GM23338 (cell line): Measurements from ENCODE around the gene CHCHD10. TPM values are rescaled to one million over a fixed set of nuclear protein-coding genes. Genes with fewer than 3 reads are reported as not detected.
A peak's percentile ranks its signal among the peaks of the same experiment; 100 is the strongest.

Source experiments
- ATAC-seq: fragments of 200-7000 bp; cut with Tn5 transposase; 3 replicates; pipeline ENCODE4 v1.9.1; 2020
- DNase-seq: peaks from one replicate; pipeline ENCODE4 v3.0.0-alpha.2; 2015; ENCODE audit warnings: low spot score
- H2AFZ ChIP-seq: fragments of 200-600 bp; sonication (generic); 2 replicates; pipeline ENCODE4 v1.8.0; 2016; ENCODE audit warnings: antibody characterized with exemption, mild to moderate bottlenecking, moderate library complexity
- H3F3A ChIP-seq: fragments of 200-600 bp; sonication (generic); replicated peaks from 2 replicates; pipeline ENCODE4 v1.8.0; 2017; ENCODE audit warnings: antibody characterized with exemption, mixed run types, low read depth
- H3K27ac ChIP-seq: fragments of 200-600 bp; sonication (generic); 2 replicates; pipeline ENCODE4 v1.6.1; 2016; ENCODE audit warnings: low read depth
- H3K27me3 ChIP-seq: fragments of 200-600 bp; sonication (generic); 2 replicates; pipeline ENCODE4 v1.8.0; 2016; ENCODE audit warnings: mild to moderate bottlenecking, mixed run types, moderate library complexity; ENCODE audit not compliant: insufficient read depth
- H3K36me3 ChIP-seq: fragments of 200-600 bp; sonication (generic); 2 replicates; pipeline ENCODE4 v1.8.0; 2016; ENCODE audit warnings: mild to moderate bottlenecking; ENCODE audit not compliant: insufficient read depth
- H3K4me1 ChIP-seq: fragments of 200-600 bp; sonication (generic); 2 replicates; pipeline ENCODE4 v1.8.0; 2016; ENCODE audit warnings: mild to moderate bottlenecking, moderate library complexity; ENCODE audit not compliant: insufficient read depth
- H3K4me2 ChIP-seq: fragments of 200-600 bp; sonication (generic); 2 replicates; pipeline ENCODE4 v1.7.1; 2017; ENCODE audit warnings: mixed run types
- H3K4me3 ChIP-seq: fragments of 200-600 bp; sonication (generic); 2 replicates; pipeline ENCODE4 v1.6.1; 2016; ENCODE audit warnings: mixed run types
- H3K79me2 ChIP-seq: fragments of 200-600 bp; sonication (generic); replicated peaks from 2 replicates; pipeline ENCODE4 v1.8.0; 2017; ENCODE audit warnings: mild to moderate bottlenecking; ENCODE audit not compliant: insufficient read depth
- H3K9me2 ChIP-seq: fragments of 200-600 bp; sonication (generic); 2 replicates; pipeline ENCODE4 v1.8.0; 2017; ENCODE audit not compliant: insufficient read depth
- H4K20me1 ChIP-seq: fragments of 200-600 bp; sonication (generic); replicated peaks from 2 replicates; pipeline ENCODE4 v1.8.0; 2017; ENCODE audit warnings: mild to moderate bottlenecking; ENCODE audit not compliant: insufficient read depth
- H3K27ac Mint-ChIP-seq: 2 replicates; pipeline ENCODE4 v1.8.0; 2020; ENCODE audit warnings: inconsistent platforms, mild to moderate bottlenecking, moderate library complexity, mixed read lengths
- H3K27me3 Mint-ChIP-seq: 3 replicates; pipeline ENCODE4 v1.8.0; 2022; ENCODE audit warnings: low read depth, mild to moderate bottlenecking, moderate library complexity, mixed read lengths, inconsistent platforms; ENCODE audit not compliant: insufficient read depth, poor library complexity
- H3K36me3 Mint-ChIP-seq: 3 replicates; pipeline ENCODE4 v1.8.0; 2021; ENCODE audit warnings: low read depth, mild to moderate bottlenecking, inconsistent platforms, moderate library complexity, mixed read lengths
- H3K4me1 Mint-ChIP-seq: 3 replicates; pipeline ENCODE4 v1.8.0; 2020; ENCODE audit warnings: mild to moderate bottlenecking, inconsistent platforms, mixed read lengths
- H3K4me3 Mint-ChIP-seq: 3 replicates; pipeline ENCODE4 v1.8.0; 2021; ENCODE audit warnings: moderate library complexity, mild to moderate bottlenecking, inconsistent platforms, mixed read lengths
- H3K9me3 Mint-ChIP-seq: 3 replicates; pipeline ENCODE4 v1.8.0; 2020; ENCODE audit warnings: moderate library complexity, mild to moderate bottlenecking, inconsistent platforms, mixed read lengths
- CREB1 ChIP-seq: fragments of 250-450 bp; sonication (Bioruptor Pico); IDR thresholded peaks from 2 replicates; pipeline ENCODE4 v1.5.0; 2020; ENCODE audit warnings: low read depth, mild to moderate bottlenecking, moderate library complexity
- EZH2 ChIP-seq: fragments of 200-600 bp; sonication (generic); IDR thresholded peaks from one replicate; pipeline ENCODE4 v1.8.0; 2017; ENCODE audit warnings: antibody characterized with exemption, mild to moderate bottlenecking, low read depth; ENCODE audit not compliant: unreplicated experiment
- EZH2phosphoT487 ChIP-seq: fragments of 200-600 bp; sonication (generic); IDR thresholded peaks from one replicate; pipeline ENCODE4 v1.8.1; 2018; ENCODE audit warnings: antibody characterized with exemption; ENCODE audit not compliant: unreplicated experiment
- JUNB ChIP-seq: IDR thresholded peaks from one replicate; pipeline ENCODE4 v1.6.1; 2016; ENCODE audit warnings: antibody characterized with exemption; ENCODE audit not compliant: unreplicated experiment
- NANOG ChIP-seq: IDR thresholded peaks from 2 replicates; pipeline ENCODE4 v1.6.1; 2016; ENCODE audit warnings: antibody characterized with exemption, borderline replicate concordance
- POLR2AphosphoS5 ChIP-seq: IDR thresholded peaks from 2 replicates; pipeline ENCODE4 v1.6.1; 2016; ENCODE audit warnings: antibody characterized with exemption, low read depth
- STAT1 ChIP-seq: IDR thresholded peaks from one replicate; pipeline ENCODE4 v1.6.1; 2016; ENCODE audit warnings: antibody characterized with exemption; ENCODE audit not compliant: unreplicated experiment
- ZNF114 ChIP-seq: fragments of 250-450 bp; sonication (Bioruptor Pico); IDR thresholded peaks from 2 replicates; pipeline ENCODE4 v1.5.0; 2020; ENCODE audit warnings: mild to moderate bottlenecking, moderate library complexity
- ZNF331 ChIP-seq: fragments of 250-450 bp; sonication (Bioruptor Pico); IDR thresholded peaks from 2 replicates; pipeline ENCODE4 v1.5.0; 2020; ENCODE audit warnings: low read depth, mild to moderate bottlenecking, moderate library complexity
- polyA plus RNA-seq: library from polyadenylated mRNA; unstranded; fragments of >200 nt; fragmentation: Nextera tagmentation; extraction: Ambion mirVana; gene quantifications from 2 replicates; pipeline ENCODE4 v1.2.1, GENCODE V29; 2016
- total RNA-seq: library from RNA; depleted of rRNA; stranded (reverse); fragments of >200 nt; shearing (Covaris generic); gene quantifications from 2 replicates; pipeline ENCODE4 v1.2.3, GENCODE V29; 2014
- TF ChIP-seq, protein P1 (sequence below): IDR thresholded peaks from 2 replicates; pipeline ENCODE4 v1.6.1; 2016; ENCODE audit warnings: antibody characterized with exemption
- TF ChIP-seq, protein P2 (sequence below): IDR thresholded peaks from one replicate; pipeline ENCODE4 v1.6.1; 2018; ENCODE audit warnings: antibody characterized with exemption; ENCODE audit not compliant: unreplicated experiment
- TF ChIP-seq, protein P3 (sequence below): fragments of 250-450 bp; sonication (Bioruptor Pico); IDR thresholded peaks from 2 replicates; pipeline ENCODE4 v1.5.0; 2020; ENCODE audit warnings: mild to moderate bottlenecking, moderate library complexity
- TF ChIP-seq, protein P4 (sequence below), 2 experiments: fragments of 200-600 bp in 1 of 2; sonication (generic) in 1 of 2; conservative IDR thresholded peaks; 2 replicates each; pipeline versions ENCODE4 v1.5.1 to v1.6.1; 2016 to 2017; ENCODE audit warnings: antibody characterized with exemption in 2 of 2, low read depth in 2 of 2, mild to moderate bottlenecking in 2 of 2, moderate library complexity in 1 of 2

Gene CHCHD10
- total and polyA plus RNA-seq, 2 experiments from 2014 or later = 11.4 to 101 TPM

DNA sequence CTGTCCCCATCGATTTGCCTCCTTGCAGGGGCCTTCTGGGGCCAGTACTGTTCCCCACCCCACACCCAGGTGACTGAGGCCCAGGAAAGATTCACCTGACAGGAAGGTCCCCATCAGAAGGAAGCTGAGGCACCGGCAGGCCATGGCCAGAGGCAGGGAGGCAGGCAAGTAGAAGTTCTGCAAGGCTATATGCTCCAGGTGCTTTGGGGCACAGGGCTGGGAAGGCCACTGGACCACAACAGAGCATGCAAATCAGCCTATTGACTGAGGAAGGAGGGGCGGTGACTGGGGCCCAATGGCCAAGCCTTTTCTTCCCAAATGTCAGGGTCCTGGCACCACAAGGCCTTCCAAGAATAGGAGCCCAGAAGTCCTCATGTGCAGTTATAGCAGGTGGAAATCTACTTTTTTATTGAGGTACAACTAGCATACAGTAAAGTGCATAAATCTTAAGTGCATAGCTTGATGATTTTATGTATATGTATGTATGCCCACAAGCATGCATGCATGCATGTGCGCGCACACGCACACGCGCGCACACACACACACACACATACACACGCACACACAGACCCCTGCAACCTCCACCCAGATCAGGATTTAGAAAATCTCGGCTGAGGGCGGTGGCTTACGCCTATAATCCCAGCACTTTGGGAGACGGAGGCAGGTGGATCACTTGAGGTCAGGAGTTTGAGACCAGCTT, 13.4 kb downstream of the CHCHD10 start, which contains the start of gene VPREB3:
TSS of gene VPREB3 (minus strand) at position 206 of the 700 bp plus-strand sequence. CDS start at position 144, 62 bp downstream.
- no peak within 1 kb of the TSS for H3K4me3 ChIP-seq
- H3F3A ChIP-seq = 0 out of 2 replicates have a peak, but pooled peaks cover 5% of the 10 kb centered on the region
- H4K20me1 ChIP-seq = no peaks in the 10 kb centered on the region
- H3K79me2 ChIP-seq = no peaks in the 10 kb centered on the region
- TF ChIP-seq CREB1 (CRISPR knock-in tag) (no peak), POLR2AphosphoS5 (no peak), EZH2 (no peak), JUNB (no peak), ZNF331 (CRISPR knock-in tag) (no peak), EZH2phosphoT487 (no peak), STAT1 (no peak), NANOG (no peak), ZNF114 (CRISPR knock-in tag) (no peak)
- TF ChIP-seq, protein P1, sequence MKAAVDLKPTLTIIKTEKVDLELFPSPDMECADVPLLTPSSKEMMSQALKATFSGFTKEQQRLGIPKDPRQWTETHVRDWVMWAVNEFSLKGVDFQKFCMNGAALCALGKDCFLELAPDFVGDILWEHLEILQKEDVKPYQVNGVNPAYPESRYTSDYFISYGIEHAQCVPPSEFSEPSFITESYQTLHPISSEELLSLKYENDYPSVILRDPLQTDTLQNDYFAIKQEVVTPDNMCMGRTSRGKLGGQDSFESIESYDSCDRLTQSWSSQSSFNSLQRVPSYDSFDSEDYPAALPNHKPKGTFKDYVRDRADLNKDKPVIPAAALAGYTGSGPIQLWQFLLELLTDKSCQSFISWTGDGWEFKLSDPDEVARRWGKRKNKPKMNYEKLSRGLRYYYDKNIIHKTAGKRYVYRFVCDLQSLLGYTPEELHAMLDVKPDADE = no peak
- TF ChIP-seq, protein P2, sequence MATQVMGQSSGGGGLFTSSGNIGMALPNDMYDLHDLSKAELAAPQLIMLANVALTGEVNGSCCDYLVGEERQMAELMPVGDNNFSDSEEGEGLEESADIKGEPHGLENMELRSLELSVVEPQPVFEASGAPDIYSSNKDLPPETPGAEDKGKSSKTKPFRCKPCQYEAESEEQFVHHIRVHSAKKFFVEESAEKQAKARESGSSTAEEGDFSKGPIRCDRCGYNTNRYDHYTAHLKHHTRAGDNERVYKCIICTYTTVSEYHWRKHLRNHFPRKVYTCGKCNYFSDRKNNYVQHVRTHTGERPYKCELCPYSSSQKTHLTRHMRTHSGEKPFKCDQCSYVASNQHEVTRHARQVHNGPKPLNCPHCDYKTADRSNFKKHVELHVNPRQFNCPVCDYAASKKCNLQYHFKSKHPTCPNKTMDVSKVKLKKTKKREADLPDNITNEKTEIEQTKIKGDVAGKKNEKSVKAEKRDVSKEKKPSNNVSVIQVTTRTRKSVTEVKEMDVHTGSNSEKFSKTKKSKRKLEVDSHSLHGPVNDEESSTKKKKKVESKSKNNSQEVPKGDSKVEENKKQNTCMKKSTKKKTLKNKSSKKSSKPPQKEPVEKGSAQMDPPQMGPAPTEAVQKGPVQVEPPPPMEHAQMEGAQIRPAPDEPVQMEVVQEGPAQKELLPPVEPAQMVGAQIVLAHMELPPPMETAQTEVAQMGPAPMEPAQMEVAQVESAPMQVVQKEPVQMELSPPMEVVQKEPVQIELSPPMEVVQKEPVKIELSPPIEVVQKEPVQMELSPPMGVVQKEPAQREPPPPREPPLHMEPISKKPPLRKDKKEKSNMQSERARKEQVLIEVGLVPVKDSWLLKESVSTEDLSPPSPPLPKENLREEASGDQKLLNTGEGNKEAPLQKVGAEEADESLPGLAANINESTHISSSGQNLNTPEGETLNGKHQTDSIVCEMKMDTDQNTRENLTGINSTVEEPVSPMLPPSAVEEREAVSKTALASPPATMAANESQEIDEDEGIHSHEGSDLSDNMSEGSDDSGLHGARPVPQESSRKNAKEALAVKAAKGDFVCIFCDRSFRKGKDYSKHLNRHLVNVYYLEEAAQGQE = no peak
- TF ChIP-seq, protein P3, sequence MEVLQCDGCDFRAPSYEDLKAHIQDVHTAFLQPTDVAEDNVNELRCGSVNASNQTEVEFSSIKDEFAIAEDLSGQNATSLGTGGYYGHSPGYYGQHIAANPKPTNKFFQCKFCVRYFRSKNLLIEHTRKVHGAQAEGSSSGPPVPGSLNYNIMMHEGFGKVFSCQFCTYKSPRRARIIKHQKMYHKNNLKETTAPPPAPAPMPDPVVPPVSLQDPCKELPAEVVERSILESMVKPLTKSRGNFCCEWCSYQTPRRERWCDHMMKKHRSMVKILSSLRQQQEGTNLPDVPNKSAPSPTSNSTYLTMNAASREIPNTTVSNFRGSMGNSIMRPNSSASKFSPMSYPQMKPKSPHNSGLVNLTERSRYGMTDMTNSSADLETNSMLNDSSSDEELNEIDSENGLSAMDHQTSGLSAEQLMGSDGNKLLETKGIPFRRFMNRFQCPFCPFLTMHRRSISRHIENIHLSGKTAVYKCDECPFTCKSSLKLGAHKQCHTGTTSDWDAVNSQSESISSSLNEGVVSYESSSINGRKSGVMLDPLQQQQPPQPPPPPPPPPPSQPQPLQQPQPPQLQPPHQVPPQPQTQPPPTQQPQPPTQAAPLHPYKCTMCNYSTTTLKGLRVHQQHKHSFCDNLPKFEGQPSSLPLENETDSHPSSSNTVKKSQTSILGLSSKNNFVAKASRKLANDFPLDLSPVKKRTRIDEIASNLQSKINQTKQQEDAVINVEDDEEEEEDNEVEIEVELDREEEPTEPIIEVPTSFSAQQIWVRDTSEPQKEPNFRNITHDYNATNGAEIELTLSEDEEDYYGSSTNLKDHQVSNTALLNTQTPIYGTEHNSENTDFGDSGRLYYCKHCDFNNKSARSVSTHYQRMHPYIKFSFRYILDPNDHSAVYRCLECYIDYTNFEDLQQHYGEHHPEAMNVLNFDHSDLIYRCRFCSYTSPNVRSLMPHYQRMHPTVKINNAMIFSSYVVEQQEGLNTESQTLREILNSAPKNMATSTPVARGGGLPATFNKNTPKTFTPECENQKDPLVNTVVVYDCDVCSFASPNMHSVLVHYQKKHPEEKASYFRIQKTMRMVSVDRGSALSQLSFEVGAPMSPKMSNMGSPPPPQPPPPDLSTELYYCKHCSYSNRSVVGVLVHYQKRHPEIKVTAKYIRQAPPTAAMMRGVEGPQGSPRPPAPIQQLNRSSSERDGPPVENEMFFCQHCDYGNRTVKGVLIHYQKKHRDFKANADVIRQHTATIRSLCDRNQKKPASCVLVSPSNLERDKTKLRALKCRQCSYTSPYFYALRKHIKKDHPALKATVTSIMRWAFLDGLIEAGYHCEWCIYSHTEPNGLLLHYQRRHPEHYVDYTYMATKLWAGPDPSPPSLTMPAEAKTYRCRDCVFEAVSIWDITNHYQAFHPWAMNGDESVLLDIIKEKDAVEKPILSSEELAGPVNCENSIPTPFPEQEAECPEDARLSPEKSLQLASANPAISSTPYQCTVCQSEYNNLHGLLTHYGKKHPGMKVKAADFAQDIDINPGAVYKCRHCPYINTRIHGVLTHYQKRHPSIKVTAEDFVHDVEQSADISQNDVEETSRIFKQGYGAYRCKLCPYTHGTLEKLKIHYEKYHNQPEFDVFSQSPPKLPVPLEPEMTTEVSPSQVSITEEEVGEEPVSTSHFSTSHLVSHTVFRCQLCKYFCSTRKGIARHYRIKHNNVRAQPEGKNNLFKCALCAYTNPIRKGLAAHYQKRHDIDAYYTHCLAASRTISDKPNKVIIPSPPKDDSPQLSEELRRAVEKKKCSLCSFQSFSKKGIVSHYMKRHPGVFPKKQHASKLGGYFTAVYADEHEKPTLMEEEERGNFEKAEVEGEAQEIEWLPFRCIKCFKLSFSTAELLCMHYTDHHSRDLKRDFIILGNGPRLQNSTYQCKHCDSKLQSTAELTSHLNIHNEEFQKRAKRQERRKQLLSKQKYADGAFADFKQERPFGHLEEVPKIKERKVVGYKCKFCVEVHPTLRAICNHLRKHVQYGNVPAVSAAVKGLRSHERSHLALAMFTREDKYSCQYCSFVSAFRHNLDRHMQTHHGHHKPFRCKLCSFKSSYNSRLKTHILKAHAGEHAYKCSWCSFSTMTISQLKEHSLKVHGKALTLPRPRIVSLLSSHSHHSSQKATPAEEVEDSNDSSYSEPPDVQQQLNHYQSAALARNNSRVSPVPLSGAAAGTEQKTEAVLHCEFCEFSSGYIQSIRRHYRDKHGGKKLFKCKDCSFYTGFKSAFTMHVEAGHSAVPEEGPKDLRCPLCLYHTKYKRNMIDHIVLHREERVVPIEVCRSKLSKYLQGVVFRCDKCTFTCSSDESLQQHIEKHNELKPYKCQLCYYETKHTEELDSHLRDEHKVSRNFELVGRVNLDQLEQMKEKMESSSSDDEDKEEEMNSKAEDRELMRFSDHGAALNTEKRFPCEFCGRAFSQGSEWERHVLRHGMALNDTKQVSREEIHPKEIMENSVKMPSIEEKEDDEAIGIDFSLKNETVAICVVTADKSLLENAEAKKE (CRISPR knock-in tag) = no peak
- TF ChIP-seq, protein P4, sequence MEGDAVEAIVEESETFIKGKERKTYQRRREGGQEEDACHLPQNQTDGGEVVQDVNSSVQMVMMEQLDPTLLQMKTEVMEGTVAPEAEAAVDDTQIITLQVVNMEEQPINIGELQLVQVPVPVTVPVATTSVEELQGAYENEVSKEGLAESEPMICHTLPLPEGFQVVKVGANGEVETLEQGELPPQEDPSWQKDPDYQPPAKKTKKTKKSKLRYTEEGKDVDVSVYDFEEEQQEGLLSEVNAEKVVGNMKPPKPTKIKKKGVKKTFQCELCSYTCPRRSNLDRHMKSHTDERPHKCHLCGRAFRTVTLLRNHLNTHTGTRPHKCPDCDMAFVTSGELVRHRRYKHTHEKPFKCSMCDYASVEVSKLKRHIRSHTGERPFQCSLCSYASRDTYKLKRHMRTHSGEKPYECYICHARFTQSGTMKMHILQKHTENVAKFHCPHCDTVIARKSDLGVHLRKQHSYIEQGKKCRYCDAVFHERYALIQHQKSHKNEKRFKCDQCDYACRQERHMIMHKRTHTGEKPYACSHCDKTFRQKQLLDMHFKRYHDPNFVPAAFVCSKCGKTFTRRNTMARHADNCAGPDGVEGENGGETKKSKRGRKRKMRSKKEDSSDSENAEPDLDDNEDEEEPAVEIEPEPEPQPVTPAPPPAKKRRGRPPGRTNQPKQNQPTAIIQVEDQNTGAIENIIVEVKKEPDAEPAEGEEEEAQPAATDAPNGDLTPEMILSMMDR (conservative IDR thresholded peaks at IDR 0.05; ENCODE audit: low read depth in 2 of 2) = no peak
- Mint-ChIP-seq H3K4me1 (peaks cover 34% of the 10 kb centered on the region), H3K27ac (no peak within 1 kb of the TSS), H3K9me3 (no peaks in the 10 kb centered on the region), H3K27me3 (peaks cover 13% of the 10 kb centered on the region), H3K4me3 (no peak within 1 kb of the TSS), H3K36me3 (no peaks in the 10 kb centered on the region)
- peak; percentile 7 for ATAC-seq
- H3K36me3 ChIP-seq = no peaks in the 10 kb centered on the region
- no peak within 1 kb of the TSS for H3K27ac ChIP-seq
- H2AFZ ChIP-seq = peak within 1 kb of the TSS; percentile 74; the same call in 1 of the 2 replicates
- no peaks in the 10 kb centered on the region for H3K9me2 ChIP-seq
- peak; percentile 41 for DNase-seq
- no peak within 1 kb of the TSS for H3K4me2 ChIP-seq
- no peaks in the 10 kb centered on the region for H3K27me3 ChIP-seq
- H3K4me1 ChIP-seq = peaks cover 18% of the 10 kb centered on the region
